Fibroblast of pulmonary artery (primary cell): Measurements from ENCODE around the gene S100Z.
"Not testable (repeated sequence)": the region's sequence is repeated elsewhere in the genome, so short reads cannot be mapped to it uniquely, and the experiment has no call there.

Experiments used
- DNase-seq: peaks from one replicate; pipeline ENCODE4 v3.0.0-alpha.2; 2010; ENCODE audit warnings: low read depth
- H3K4me3 ChIP-seq: replicated peaks from 2 replicates; pipeline ENCODE4 v1.5.1; 2011; ENCODE audit warnings: low read depth, mild to moderate bottlenecking, control low read depth, low read length, moderate library complexity
- CTCF ChIP-seq: IDR thresholded peaks from 2 replicates; pipeline ENCODE4 v1.5.1; 2011; ENCODE audit warnings: mild to moderate bottlenecking, control low read depth, low read length, inconsistent platforms; ENCODE audit errors: missing control alignments

The S100Z gene

GRCh38 chr5:76941442-76941841 lies 91.6 kb downstream of the S100Z start:
- DNase-seq, result no peak
- no peak for TF ChIP-seq CTCF

GRCh38 chr5:76942581-76942980 lies 92.8 kb downstream of the S100Z start:
- H3K4me3 ChIP-seq, result no peak overlapping the region
- no peak for DNase-seq
- TF ChIP-seq CTCF, result no peak

More at GRCh38 chr5:76941442-76941841, 91.6 kb downstream of the S100Z start:
- H3K4me3 ChIP-seq, result no peak overlapping the region

- TF ChIP-seq CTCF, result no peak
- H3K4me3 ChIP-seq, result no peak overlapping the region
- DNase-seq, result no peak
Measured at GRCh38 chr5:76943006-76943405, 93.2 kb downstream of the S100Z start.

GRCh38 chr5:76944638-76945037 lies 94.8 kb downstream of the S100Z start:
- no peak for TF ChIP-seq CTCF
- no peak overlapping the region for H3K4me3 ChIP-seq

GRCh38 chr5:76945238-76945637 lies 95.4 kb downstream of the S100Z start:
- not testable (repeated sequence) for DNase-seq, H3K4me3 ChIP-seq

More at GRCh38 chr5:76944638-76945037, 94.8 kb downstream of the S100Z start:
- DNase-seq, result no peak

- DNase-seq, result no peak
- H3K4me3 ChIP-seq, result no peak overlapping the region
- TF ChIP-seq CTCF, result no peak
Measured at GRCh38 chr5:76946090-76946489, 96.3 kb downstream of the S100Z start.

- no peak for DNase-seq
- no peak overlapping the region for H3K4me3 ChIP-seq
- TF ChIP-seq CTCF, result no peak
Measured at GRCh38 chr5:76947082-76947503, 97.3 kb downstream of the S100Z start.
